ENCODE results near the gene RFTN1. TPM values are rescaled to one million over a fixed set of nuclear protein-coding genes. Genes with fewer than 3 reads are reported as not detected.
A peak's percentile ranks its signal among the peaks of the same experiment; 100 is the strongest.

The RFTN1 gene
- total and polyA plus RNA-seq, 10 of the 15 experiments (the other 5 are each of a cell fraction or from before 2014, with no cell fraction given), result 20.6 to 213 (median 147) TPM

DNA sequence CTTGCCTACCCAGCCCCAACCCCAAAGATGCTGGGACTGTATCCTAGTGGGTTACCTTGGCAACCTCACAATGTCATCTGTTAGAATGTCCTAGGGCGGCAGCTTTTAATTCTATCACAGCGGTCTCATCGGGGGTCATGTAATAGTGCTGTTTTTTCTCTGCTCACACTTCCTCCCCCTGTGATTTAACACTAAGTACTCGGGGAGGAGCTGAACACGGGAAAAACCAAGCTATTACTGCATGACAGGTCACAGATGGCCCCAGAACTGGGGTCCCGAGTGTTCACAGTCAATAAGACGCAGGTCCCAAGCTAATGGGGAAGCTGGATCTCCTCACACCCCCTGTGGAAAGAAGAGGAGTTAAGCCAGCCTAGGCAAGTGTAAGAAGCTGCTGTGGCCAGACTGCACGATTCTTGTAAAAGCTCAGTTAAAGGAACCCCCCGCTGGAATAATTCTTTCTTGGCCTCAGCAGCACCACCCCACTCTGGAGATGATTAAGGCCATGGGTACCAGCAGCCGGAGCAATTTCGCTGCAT is 2.5 kb upstream of the RFTN1 start (continued):
- TF ChIP-seq, protein P1, sequence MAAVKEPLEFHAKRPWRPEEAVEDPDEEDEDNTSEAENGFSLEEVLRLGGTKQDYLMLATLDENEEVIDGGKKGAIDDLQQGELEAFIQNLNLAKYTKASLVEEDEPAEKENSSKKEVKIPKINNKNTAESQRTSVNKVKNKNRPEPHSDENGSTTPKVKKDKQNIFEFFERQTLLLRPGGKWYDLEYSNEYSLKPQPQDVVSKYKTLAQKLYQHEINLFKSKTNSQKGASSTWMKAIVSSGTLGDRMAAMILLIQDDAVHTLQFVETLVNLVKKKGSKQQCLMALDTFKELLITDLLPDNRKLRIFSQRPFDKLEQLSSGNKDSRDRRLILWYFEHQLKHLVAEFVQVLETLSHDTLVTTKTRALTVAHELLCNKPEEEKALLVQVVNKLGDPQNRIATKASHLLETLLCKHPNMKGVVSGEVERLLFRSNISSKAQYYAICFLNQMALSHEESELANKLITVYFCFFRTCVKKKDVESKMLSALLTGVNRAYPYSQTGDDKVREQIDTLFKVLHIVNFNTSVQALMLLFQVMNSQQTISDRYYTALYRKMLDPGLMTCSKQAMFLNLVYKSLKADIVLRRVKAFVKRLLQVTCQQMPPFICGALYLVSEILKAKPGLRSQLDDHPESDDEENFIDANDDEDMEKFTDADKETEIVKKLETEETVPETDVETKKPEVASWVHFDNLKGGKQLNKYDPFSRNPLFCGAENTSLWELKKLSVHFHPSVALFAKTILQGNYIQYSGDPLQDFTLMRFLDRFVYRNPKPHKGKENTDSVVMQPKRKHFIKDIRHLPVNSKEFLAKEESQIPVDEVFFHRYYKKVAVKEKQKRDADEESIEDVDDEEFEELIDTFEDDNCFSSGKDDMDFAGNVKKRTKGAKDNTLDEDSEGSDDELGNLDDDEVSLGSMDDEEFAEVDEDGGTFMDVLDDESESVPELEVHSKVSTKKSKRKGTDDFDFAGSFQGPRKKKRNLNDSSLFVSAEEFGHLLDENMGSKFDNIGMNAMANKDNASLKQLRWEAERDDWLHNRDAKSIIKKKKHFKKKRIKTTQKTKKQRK (IDR thresholded peaks at IDR 0.05; ENCODE audit: low read depth, low read length), result no peak
- TF ChIP-seq EP300 (IDR thresholded peaks at IDR 0.05; ENCODE audit: borderline replicate concordance in 1 of 2, control insufficient read depth in 1 of 2, low read depth in 2 of 2, low read length in 2 of 2), result no peak
- no peak for TF ChIP-seq IRF4 (IDR thresholded peaks at IDR 0.05; ENCODE audit: low read depth, low read length)
- no peak for TF ChIP-seq BCL11A (IDR thresholded peaks at IDR 0.05; ENCODE audit: low read depth, low read length)
- TF ChIP-seq EED (IDR thresholded peaks at IDR 0.05; ENCODE audit: low read depth), result peak; percentile 55; the same call in 1 of the 2 replicates
- TF ChIP-seq NFYA (IDR thresholded peaks at IDR 0.05; ENCODE audit: borderline replicate concordance, low read depth, low read length), result no peak
- no peak for TF ChIP-seq E4F1 (IDR thresholded peaks at IDR 0.05; ENCODE audit: borderline replicate concordance, partially characterized antibody)
- TF ChIP-seq PAX8 (IDR thresholded peaks at IDR 0.05), result no peak
- TF ChIP-seq GATAD2B (conservative IDR thresholded peaks at IDR 0.05; ENCODE audit: low read depth), result peak; percentile 43; the same call in 1 of the 2 replicates
- TF ChIP-seq GABPA (IDR thresholded peaks at IDR 0.05; ENCODE audit: low read depth), result no peak
- TF ChIP-seq, protein P2, sequence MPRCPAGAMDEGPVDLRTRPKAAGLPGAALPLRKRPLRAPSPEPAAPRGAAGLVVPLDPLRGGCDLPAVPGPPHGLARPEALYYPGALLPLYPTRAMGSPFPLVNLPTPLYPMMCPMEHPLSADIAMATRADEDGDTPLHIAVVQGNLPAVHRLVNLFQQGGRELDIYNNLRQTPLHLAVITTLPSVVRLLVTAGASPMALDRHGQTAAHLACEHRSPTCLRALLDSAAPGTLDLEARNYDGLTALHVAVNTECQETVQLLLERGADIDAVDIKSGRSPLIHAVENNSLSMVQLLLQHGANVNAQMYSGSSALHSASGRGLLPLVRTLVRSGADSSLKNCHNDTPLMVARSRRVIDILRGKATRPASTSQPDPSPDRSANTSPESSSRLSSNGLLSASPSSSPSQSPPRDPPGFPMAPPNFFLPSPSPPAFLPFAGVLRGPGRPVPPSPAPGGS (IDR thresholded peaks at IDR 0.05; ENCODE audit: borderline replicate concordance, insufficient read depth, low read depth, low read length, poor library complexity, severe bottlenecking), result no peak
- TF ChIP-seq ZZZ3 (IDR thresholded peaks at IDR 0.05; ENCODE audit: control insufficient read depth, insufficient read length, low read depth), result no peak
- TF ChIP-seq TARDBP (IDR thresholded peaks at IDR 0.05; ENCODE audit: borderline replicate concordance), result no peak
- TF ChIP-seq BCLAF1 (IDR thresholded peaks at IDR 0.05), result no peak
- peak; percentile 80; the same call in 1 of the 2 replicates for TF ChIP-seq ZNF687 (IDR thresholded peaks at IDR 0.05)
